Transverse colon (tissue), 4 donors: ENCODE measurements around the gene VCAM1. TPM values are rescaled to one million over a fixed set of nuclear protein-coding genes. Genes with fewer than 3 reads are reported as not detected.
"Not testable (repeated sequence)": the region's sequence is repeated elsewhere in the genome, so short reads cannot be mapped to it uniquely, and the experiment has no call there.

ENCODE experiments used
- DNase-seq: peaks from one replicate; pipeline ENCODE4 v3.0.0-alpha.2; 2019
- H3K27ac ChIP-seq, 4 donors: fragments of 200-600 bp; sonication (generic); 2 replicates each; pipeline ENCODE4 v1.5.1; 2016 to 2018; ENCODE audit warnings: inconsistent platforms in 4 of 4
- H3K27me3 ChIP-seq: fragments of 200-600 bp; sonication (generic); 2 replicates; pipeline ENCODE4 v1.5.1; 2017; ENCODE audit warnings: inconsistent platforms
- H3K36me3 ChIP-seq, 4 donors: fragments of 200-600 bp; sonication (generic); 2 replicates each; pipeline ENCODE4 v1.5.1; 2017 to 2019; ENCODE audit warnings: inconsistent platforms in 4 of 4
- H3K4me1 ChIP-seq, 4 donors: fragments of 200-600 bp; sonication (generic); 2 replicates each; pipeline ENCODE4 v1.5.1; 2017 to 2020; ENCODE audit warnings: inconsistent platforms in 4 of 4
- H3K4me3 ChIP-seq, 4 donors: fragments of 200-600 bp; sonication (generic); 1 replicate in 1 of 4; 2 replicates in 3 of 4; pipeline versions ENCODE4 v1.5.1 to v1.6.1; 2017 to 2019; ENCODE audit warnings: inconsistent platforms in 4 of 4
- H3K9me3 ChIP-seq, 2 donors: fragments of 200-600 bp; sonication (generic); 2 replicates each; pipeline ENCODE4 v1.5.1; 2017 to 2019; ENCODE audit warnings: inconsistent platforms in 2 of 2
- CTCF ChIP-seq, 5 experiments: fragments of 200-600 bp in 3 of 5; fragments of 450-650 bp in 2 of 5; sonication (generic) in 3 of 5; IDR thresholded peaks; 1 replicate in 2 of 5; 2 replicates in 3 of 5; pipeline ENCODE4 v1.5.1; 2016 to 2017; ENCODE audit warnings: antibody characterized with exemption in 5 of 5, inconsistent platforms in 3 of 5, mild to moderate bottlenecking in 2 of 5, moderate library complexity in 1 of 5
- EP300 ChIP-seq: sonication (generic); formaldehyde crosslinking; IDR thresholded peaks from one replicate; pipeline ENCODE4 v1.6.1; 2017; ENCODE audit warnings: antibody characterized with exemption, low read depth
- POLR2A ChIP-seq: fragments of 450-650 bp; IDR thresholded peaks from one replicate; pipeline ENCODE4 v1.6.1; 2016; ENCODE audit warnings: antibody characterized with exemption, mild to moderate bottlenecking, moderate library complexity
- POLR2AphosphoS5 ChIP-seq, 3 donors: sonication (generic); formaldehyde crosslinking; IDR thresholded peaks; one replicate each; pipeline ENCODE4 v1.6.1; 2016; ENCODE audit warnings: antibody characterized with exemption in 3 of 3
- WGBS, 2 donors: methylation state at CpG; one replicate each; pipeline ENCODE4 v1.1.5; 2018; ENCODE audit warnings: low coverage in 1 of 2; 5-methylcytosine and 5-hydroxymethylcytosine counted together
- in situ Hi-C, 4 donors: fragments of 200-750 bp; cut with MboI; loops; one replicate each; pipeline versions ENCODE4 v1.15.0 to v1.15.1; 2017; ENCODE audit warnings: low sequenced_read_pairs in 3 of 4, low pct_ligation_motif_present in 1 of 4, low pct_unique_long_range_greater_than_20kb in 1 of 4
- intact Hi-C: fragments of 100-400 bp; cut with DNase I; formaldehyde crosslinking; loops from one replicate; pipeline ENCODE4 v1.15.1; 2023; ENCODE audit warnings: low total_unique reads
- total RNA-seq, 4 donors: library from RNA; depleted of rRNA; stranded (reverse); fragments of >200 nt; gene quantifications; one replicate each; pipeline ENCODE4 v1.1.0, GENCODE V29; 2016

VCAM1 gene
- total RNA-seq, 4 donors from 2014 or later = 1.5 to 8.4 (median 5.1) TPM

- H3K9me3 ChIP-seq = no peaks in the 10 kb centered on the region
- H3K4me1 ChIP-seq = no peaks in the 10 kb centered on the region
- H3K27ac ChIP-seq = no peak overlapping the region
- H3K4me3 ChIP-seq = no peak overlapping the region
- no peak for DNase-seq
- intact Hi-C loops (no loop called here), in situ Hi-C loops (no loop called here)
- TF ChIP-seq CTCF (IDR thresholded peaks at IDR 0.05) = no peak
- TF ChIP-seq POLR2A = no peak
- TF ChIP-seq EP300 = no peak
- no peaks in the 10 kb centered on the region for H3K36me3 ChIP-seq
- no peaks in the 10 kb centered on the region for H3K27me3 ChIP-seq
- WGBS, 2 donors = 50 to 81% methylated on average over 1 of the region's 1 CpG
These were observed 54.8 kb downstream of the VCAM1 start for GRCh38 chr1:100774370-100774769.

- no peaks in the 10 kb centered on the region for H3K4me1 ChIP-seq
- no peaks in the 10 kb centered on the region for H3K36me3 ChIP-seq
- H3K27me3 ChIP-seq = no peaks in the 10 kb centered on the region
- H3K27ac ChIP-seq = no peak overlapping the region
- intact Hi-C loops = no loop called here
- in situ Hi-C loops = no loop called here
- no peak for DNase-seq
- TF ChIP-seq CTCF (IDR thresholded peaks at IDR 0.05) = no peak
- TF ChIP-seq POLR2A = no peak
- no peak for TF ChIP-seq POLR2AphosphoS5 (IDR thresholded peaks at IDR 0.05)
- 86 to 94% methylated on average over 2 to 4 of the region's 4 CpGs for WGBS, 2 donors
- H3K9me3 ChIP-seq = no peaks in the 10 kb centered on the region
- H3K4me3 ChIP-seq = no peak overlapping the region
These were observed 55.9 kb downstream of the VCAM1 start for GRCh38 chr1:100775483-100775882.

DNA sequence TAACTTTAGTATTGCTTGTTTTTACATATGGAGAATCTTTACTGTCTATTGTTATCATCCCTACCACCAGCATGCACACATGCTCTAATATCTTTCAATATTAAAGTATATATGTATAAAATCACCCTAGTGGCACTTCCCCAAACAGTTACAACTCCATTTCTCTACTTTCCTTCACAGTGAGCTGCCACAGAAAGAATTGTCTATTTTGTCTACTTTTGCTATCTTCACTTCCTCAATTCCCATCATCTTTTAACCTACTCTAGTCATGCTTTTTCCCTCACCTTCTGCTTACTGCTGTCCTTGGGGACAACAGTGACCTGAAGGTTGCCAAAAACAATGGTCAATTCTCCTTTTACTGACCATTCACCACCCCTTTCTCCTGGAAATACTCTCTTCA, 59.2 kb downstream of the VCAM1 start:
- intact Hi-C loops = no loop called here
- Histone ChIP-seq H3K4me3 (no peak overlapping the region), H3K27me3 (no peaks in the 10 kb centered on the region), H3K9me3 (no peaks in the 10 kb centered on the region), H3K36me3 (no peaks in the 10 kb centered on the region), H3K4me1 (no peaks in the 10 kb centered on the region), H3K27ac (no peak overlapping the region)
- no peak for TF ChIP-seq CTCF (IDR thresholded peaks at IDR 0.05)
- TF ChIP-seq POLR2AphosphoS5 (IDR thresholded peaks at IDR 0.05) = no peak
- TF ChIP-seq POLR2A = no peak
- TF ChIP-seq EP300 = no peak
- DNase-seq = no peak
- in situ Hi-C loops = no loop called here

DNA sequence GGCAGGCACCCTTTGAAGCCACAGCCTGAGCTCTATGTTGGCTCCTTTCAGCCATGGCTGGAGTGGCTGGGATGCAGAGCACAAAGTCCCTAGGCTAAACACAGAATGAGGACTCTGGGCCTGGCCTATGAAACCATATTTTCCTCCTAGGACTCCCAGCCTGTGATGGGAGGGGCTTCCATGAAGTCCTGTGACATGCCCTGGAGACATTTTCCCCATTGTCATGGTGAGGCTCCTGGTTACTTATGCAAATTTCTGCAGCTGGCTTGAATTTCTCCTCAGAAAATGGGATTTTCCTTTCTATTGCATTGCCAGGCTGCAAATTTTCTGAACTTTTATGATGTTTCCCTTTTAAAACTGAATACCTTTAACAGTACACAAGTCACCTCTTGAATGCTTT, 61.3 kb downstream of the VCAM1 start:
- in situ Hi-C loops = no loop called here
- intact Hi-C loops = no loop called here
- TF ChIP-seq CTCF (IDR thresholded peaks at IDR 0.05) (no peak), EP300 (no peak), POLR2AphosphoS5 (IDR thresholded peaks at IDR 0.05) (no peak), POLR2A (no peak)

DNA sequence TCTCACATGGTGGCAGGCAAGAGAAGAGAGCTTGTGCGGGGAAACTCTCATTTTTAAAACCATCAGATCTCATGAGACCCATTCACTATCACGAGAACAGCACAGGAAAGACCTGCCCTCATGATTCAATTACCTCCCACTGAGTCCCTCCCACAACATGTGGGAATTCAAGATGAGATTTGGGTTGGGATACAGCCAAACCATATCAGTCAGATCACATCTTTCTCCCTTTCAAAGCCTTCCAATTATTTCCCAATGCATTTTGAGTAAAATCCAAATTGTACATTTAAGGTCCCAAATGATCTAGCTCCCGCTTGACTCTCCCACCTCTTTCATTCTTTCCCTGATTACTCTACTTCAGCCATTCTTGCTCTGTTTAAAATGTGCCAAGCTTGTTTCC, 62.2 kb downstream of the VCAM1 start:
- H3K36me3 ChIP-seq, H3K27me3 ChIP-seq, in situ Hi-C loops, H3K4me1 ChIP-seq, H3K4me3 ChIP-seq, H3K27ac ChIP-seq, intact Hi-C loops, H3K9me3 ChIP-seq, DNase-seq: not testable (repeated sequence)
- 77 to 100% methylated on average over 2 to 3 of the region's 3 CpGs for WGBS, 2 donors

More for the DNA sequence above, 61.3 kb downstream of the VCAM1 start:
- Histone ChIP-seq H3K27me3 (no peaks in the 10 kb centered on the region), H3K27ac (no peak overlapping the region), H3K4me3 (no peak overlapping the region), H3K9me3 (no peaks in the 10 kb centered on the region), H3K36me3 (no peaks in the 10 kb centered on the region), H3K4me1 (no peaks in the 10 kb centered on the region)
- DNase-seq = no peak
